ENCODE results near the gene PCNX3. TPM values are rescaled to one million over a fixed set of nuclear protein-coding genes. Genes with fewer than 3 reads are reported as not detected.
A peak's percentile ranks its signal among the peaks of the same experiment; 100 is the strongest.

The PCNX3 gene
- total RNA-seq, 1 experiment from 2014 or later: 31.4 TPM

DNA sequence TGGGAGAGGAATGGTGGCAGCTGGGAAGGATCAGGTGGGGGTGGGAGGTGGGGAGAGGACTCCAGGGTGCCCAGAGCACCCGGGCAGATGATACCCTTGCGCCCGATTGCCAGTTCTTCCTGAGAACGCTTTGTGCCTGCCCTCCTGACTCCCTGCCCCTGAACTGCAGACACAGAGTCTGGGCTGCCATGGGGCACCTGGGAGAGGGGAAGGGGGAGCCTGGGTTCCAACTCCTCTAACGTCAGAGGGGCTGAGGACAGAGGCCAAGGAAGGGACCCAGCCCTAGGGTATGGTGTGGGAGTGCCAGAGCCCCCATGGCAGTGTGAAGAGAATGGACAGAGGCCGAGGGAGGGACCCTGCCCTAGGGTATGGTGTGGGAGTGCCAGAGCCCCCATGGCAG, 19.1 kb upstream of the PCNX3 start:
- DNase-seq (ENCODE audit: low read depth): no peak

GRCh38 chr11:65598258-65598699, 17.3 kb upstream of the PCNX3 start:
- DNase-seq (ENCODE audit: low read depth): no peak

GRCh38 chr11:65599216-65599954, 16.2 kb upstream of the PCNX3 start:
- DNase-seq (ENCODE audit: low read depth): no peak

- no peak for DNase-seq (ENCODE audit: low read depth)
Observed at GRCh38 chr11:65599955-65600246, 15.7 kb upstream of the PCNX3 start.

DNA sequence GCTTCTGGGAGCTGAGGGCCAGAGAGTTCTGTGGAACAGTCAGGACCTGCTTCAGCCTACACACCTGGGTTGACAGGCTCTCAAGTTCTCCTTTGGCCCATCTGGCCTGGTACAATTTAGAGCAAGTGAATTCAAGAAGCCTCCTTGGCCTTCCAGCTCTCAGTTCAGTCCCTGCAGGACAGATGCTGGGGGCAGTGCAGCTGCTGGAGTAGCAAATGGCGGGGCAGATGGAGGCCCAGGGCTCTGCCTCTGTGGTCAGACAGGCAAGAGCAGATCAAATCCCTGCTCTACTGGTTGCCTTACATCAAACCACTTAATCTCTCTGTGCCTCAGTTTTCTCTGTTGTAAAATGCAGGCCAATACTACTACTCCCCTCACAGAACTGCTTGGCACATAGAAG, 11.3 kb upstream of the PCNX3 start:
- DNase-seq (ENCODE audit: low read depth): no peak

GRCh38 chr11:65606876-65607613, 8.5 kb upstream of the PCNX3 start:
- peak; percentile 37 for DNase-seq (ENCODE audit: low read depth)

GRCh38 chr11:65607614-65608426, 7.8 kb upstream of the PCNX3 start:
- DNase-seq (ENCODE audit: low read depth): no peak

- no peak for DNase-seq (ENCODE audit: low read depth)
Observed at GRCh38 chr11:65609229-65609628, 6.3 kb upstream of the PCNX3 start.

GRCh38 chr11:65609665-65610064, 5.9 kb upstream of the PCNX3 start:
- no peak for DNase-seq (ENCODE audit: low read depth)

DNA sequence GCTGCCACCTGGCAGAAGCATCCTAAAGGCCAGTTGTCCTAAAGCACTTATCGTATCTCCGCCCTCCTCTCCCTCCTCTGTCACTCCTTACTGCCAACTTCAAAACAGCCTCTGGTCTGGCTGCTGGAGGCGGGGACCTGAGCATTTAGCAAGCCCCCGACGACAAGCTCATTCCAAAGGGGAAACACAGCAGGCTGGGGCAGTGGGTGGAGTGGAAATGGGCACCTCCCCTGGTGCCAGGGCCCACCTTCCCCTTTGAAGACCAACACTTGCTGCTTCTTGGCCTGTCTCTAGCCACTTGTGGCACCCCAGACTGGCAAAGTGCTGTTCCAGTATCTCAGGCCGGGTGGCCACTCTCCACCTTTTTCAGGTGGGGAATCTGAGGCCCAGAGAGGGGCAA, 5.2 kb upstream of the PCNX3 start:
- no peak for DNase-seq (ENCODE audit: low read depth)

- DNase-seq (ENCODE audit: low read depth): no peak
Observed at GRCh38 chr11:65611028-65611757, 4.4 kb upstream of the PCNX3 start.

DNA sequence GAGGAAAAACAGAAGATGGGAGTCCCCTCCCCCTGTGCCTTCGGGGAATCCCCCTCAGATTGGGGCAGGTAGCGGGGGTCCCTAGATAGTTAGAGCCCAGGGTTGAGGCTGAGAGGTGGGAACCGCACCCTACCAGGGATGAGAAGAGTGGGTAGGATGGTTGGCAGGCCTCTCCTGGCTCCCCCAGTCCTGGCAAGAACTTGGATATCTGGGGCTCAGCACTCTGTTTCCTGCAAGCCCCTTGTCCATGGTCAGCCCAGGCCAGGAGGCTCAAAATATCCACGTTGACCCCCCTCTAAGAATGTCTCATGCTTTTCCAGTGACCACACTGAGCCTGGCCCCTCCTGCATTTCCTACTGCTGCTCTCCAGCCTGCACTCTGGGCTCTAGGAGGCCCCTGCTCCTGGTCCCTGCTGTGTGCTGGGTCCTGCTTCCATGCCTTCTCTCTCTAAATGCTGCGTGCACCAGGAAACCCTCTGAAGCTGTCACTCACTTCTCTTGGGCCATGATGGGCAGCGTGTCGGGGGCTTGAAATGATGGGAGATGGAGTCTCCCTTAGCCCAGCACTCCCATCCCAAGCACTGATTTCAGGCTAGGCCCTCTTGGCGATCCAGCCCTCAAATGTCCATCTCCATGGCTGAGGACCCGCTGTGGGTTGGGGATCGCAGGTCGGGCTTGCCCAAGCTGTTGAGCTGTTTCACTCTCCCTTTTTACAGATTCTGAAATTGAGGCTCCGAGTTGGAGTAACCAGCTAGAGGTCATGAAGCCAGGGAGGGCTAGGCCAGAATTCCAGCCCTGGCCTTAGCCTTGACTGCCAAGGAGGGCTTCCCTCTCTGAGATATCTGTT, 3.6 kb upstream of the PCNX3 start:
- no peak for DNase-seq (ENCODE audit: low read depth)

GRCh38 chr11:65612691-65613090, 2.9 kb upstream of the PCNX3 start:
- no peak for DNase-seq (ENCODE audit: low read depth)

DNA sequence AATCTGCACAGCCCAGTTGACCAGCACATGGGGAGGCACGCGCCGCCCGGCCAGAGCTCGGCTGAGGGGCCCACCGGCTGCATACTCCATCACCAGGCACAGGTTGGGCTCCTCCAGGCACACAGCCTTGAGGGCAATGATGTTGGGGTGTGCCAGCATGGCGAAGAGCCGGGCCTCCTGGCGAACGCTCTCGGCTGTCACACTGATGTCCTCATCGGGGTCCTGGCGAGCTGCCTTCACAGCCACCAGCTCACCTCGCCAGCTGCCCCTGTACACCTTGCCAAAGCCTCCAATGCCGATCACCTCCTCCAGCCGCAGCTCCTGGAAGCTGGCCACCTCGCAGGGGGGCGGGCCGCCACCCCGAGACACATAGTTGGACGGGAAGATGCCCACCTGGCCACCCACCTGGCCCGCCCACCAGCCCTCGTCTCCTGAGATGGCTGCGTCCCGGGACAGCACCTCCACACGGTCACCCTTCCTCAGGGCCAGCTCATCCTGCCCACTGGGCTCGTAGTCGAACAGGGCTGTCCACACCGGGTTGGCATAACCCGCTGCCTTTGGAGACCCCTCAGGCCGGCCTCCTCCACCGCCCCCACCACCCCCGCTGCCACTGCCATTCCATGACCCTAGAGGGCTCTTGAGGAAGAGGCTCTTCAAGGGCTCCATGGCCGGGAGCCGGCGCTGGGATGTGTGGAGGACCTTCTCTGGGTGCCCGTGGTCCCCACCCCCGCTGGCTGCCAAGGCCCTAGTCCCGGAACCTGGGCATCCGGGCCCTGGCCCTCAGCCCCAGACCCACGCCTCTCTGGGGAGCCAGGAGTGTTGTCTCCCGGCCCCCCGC, 2.3 kb upstream of the PCNX3 start:
- no peak for DNase-seq (ENCODE audit: low read depth)

DNA sequence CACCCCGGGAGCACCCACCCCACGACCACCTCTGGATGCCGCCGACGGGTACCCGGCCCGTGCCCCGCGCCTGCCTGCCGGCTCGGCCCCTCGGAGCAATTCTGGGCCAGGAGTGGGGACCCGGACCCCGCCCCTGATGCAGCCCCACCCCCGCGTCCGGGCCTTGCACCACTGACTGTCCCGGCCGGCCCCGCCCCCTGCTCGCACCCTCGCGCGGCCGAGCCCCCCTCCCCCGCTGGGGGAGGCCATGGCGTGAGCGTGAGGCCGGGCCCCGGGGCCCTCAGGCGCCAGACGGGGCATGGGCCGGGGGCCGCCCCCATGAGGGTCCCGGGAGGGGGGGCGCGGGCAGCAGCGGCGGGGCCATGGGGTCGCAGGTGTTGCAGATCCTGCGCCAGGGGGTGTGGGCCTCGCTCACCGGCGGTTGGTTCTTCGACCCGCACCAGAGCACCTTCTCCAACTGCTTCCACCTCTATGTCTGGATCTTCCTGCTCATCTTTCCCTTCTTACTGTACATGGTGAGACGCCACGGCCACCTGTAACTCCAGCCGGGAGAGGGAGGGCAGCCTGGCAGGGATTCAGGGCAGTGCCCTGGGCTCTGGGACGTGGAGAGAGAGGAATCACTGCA, 486 bp downstream of the PCNX3 start:
- DNase-seq (ENCODE audit: low read depth): no peak

DNA sequence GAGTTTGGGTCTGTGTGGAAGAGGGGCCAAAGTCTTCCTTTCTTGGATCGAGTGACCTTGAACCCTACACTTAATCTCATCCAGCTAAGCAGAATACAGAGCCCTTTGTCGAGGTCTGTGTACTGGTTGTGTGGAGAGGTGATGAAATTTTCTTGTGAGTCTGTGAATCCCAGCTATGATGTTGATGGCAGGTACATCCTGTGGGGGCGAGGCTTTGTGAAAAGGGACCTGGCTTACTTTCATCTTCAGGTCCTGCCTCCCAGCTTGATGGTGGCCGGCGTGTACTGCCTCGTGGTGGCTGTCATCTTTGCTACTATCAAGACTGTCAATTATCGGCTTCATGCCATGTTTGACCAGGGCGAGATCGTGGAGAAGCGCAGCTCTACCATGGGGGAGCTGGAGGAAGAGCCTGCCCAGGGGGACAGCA, 1.0 kb downstream of the PCNX3 start:
- no peak for DNase-seq (ENCODE audit: low read depth)

GRCh38 chr11:65617136-65617850, 1.7 kb downstream of the PCNX3 start:
- DNase-seq (ENCODE audit: low read depth): no peak

DNA sequence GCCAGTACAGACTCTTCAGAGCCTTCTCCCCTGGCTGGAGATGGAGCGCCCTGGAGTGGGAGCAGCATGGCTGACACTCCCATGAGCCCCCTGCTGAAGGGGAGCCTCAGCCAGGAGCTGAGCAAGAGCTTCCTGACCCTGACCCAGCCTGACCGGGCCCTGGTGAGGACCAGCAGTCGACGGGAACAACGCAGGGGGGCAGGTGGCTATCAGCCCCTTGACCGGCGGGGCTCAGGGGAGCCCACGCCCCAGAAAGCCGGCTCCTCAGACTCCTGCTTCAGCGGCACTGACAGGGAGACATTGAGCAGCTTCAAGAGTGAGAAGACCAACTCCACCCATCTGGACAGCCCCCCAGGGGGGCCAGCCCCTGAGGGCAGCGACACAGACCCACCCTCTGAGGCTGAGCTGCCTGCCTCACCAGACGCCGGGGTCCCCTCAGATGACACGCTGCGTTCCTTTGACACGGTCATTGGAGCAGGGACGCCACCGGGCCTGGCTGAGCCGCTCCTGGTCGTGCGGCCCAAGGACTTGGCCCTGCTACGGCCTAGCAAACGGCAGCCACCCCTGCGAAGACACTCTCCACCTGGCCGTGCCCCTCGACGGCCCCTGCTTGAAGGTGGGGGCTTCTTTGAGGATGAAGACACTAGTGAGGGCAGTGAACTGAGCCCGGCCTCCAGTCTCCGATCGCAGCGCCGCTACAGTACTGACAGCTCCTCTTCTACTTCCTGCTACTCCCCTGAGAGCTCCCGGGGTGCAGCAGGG, 2.6 kb downstream of the PCNX3 start:
- DNase-seq (ENCODE audit: low read depth): no peak

All from LHCN-M2 (cell line).